ENCODE measurements around the gene RASGEF1C.

The RASGEF1C gene

GRCh38 chr5:180116077-180116999, 92.7 kb downstream of the RASGEF1C start:
- no peaks in the 10 kb centered on the region for H3K9me3 ChIP-seq (ENCODE audit: insufficient read depth, low read length)
- no peaks in the 10 kb centered on the region for H3F3A ChIP-seq (ENCODE audit: insufficient read depth)
- H3K4me2 ChIP-seq (ENCODE audit: low read depth, low read length, poor library complexity, severe bottlenecking), result no peak overlapping the region
- no peak for TF ChIP-seq CTCF (IDR thresholded peaks at IDR 0.05; ENCODE audit: insufficient read depth, low read length, poor library complexity, severe bottlenecking)
- no peak for TF ChIP-seq EZH2phosphoT487 (conservative IDR thresholded peaks at IDR 0.05; ENCODE audit: low read length)
- H3K27me3 ChIP-seq (ENCODE audit: low read length), result no peaks in the 10 kb centered on the region
- H3K79me2 ChIP-seq (ENCODE audit: insufficient read depth, low read length), result no peaks in the 10 kb centered on the region
- H3K4me3 ChIP-seq (ENCODE audit: insufficient read depth, low read length, poor library complexity, severe bottlenecking), result no peak overlapping the region
- H3K36me3 ChIP-seq (ENCODE audit: low read length), result no peaks in the 10 kb centered on the region
- no peak overlapping the region for H3K9ac ChIP-seq (ENCODE audit: low read length)
- H3K27ac ChIP-seq (ENCODE audit: low read depth, low read length), result no peak overlapping the region
- H4K20me1 ChIP-seq (ENCODE audit: low read depth, low read length), result no peaks in the 10 kb centered on the region
- no peaks in the 10 kb centered on the region for H3K9me2 ChIP-seq (replicated peaks; ENCODE audit: insufficient read depth, low read length)
- H2AFZ ChIP-seq (ENCODE audit: low read depth, low read length, severe bottlenecking), result no peak overlapping the region

- H3K79me2 ChIP-seq (ENCODE audit: insufficient read depth, low read length), result no peaks in the 10 kb centered on the region
- no peak overlapping the region for H3K4me2 ChIP-seq (ENCODE audit: low read depth, low read length, poor library complexity, severe bottlenecking)
- no peaks in the 10 kb centered on the region for H3F3A ChIP-seq (ENCODE audit: insufficient read depth)
- no peaks in the 10 kb centered on the region for H3K27me3 ChIP-seq (ENCODE audit: low read length)
- H3K9me3 ChIP-seq (ENCODE audit: insufficient read depth, low read length), result no peaks in the 10 kb centered on the region
- H3K9me2 ChIP-seq (replicated peaks; ENCODE audit: insufficient read depth, low read length), result no peaks in the 10 kb centered on the region
- no peaks in the 10 kb centered on the region for H3K36me3 ChIP-seq (ENCODE audit: low read length)
- H2AFZ ChIP-seq (ENCODE audit: low read depth, low read length, severe bottlenecking), result no peak overlapping the region
- H3K27ac ChIP-seq (ENCODE audit: low read depth, low read length), result no peak overlapping the region
- no peaks in the 10 kb centered on the region for H4K20me1 ChIP-seq (ENCODE audit: low read depth, low read length)
- TF ChIP-seq CTCF (IDR thresholded peaks at IDR 0.05; ENCODE audit: insufficient read depth, low read length, poor library complexity, severe bottlenecking), result no peak
- H3K9ac ChIP-seq (ENCODE audit: low read length), result no peak overlapping the region
- H3K4me3 ChIP-seq (ENCODE audit: insufficient read depth, low read length, poor library complexity, severe bottlenecking), result no peak overlapping the region
These were observed 93.5 kb downstream of the RASGEF1C start for GRCh38 chr5:180115326-180116076.

- H3K27ac ChIP-seq (ENCODE audit: low read depth, low read length), result no peak overlapping the region
- H3K27me3 ChIP-seq (ENCODE audit: low read length), result no peaks in the 10 kb centered on the region
- TF ChIP-seq CTCF (IDR thresholded peaks at IDR 0.05; ENCODE audit: insufficient read depth, low read length, poor library complexity, severe bottlenecking), result no peak
- no peaks in the 10 kb centered on the region for H3F3A ChIP-seq (ENCODE audit: insufficient read depth)
- no peaks in the 10 kb centered on the region for H3K36me3 ChIP-seq (ENCODE audit: low read length)
- no peaks in the 10 kb centered on the region for H3K79me2 ChIP-seq (ENCODE audit: insufficient read depth, low read length)
- H3K4me2 ChIP-seq (ENCODE audit: low read depth, low read length, poor library complexity, severe bottlenecking), result no peak overlapping the region
- H3K9me2 ChIP-seq (replicated peaks; ENCODE audit: insufficient read depth, low read length), result no peaks in the 10 kb centered on the region
- H2AFZ ChIP-seq (ENCODE audit: low read depth, low read length, severe bottlenecking), result no peak overlapping the region
- no peaks in the 10 kb centered on the region for H4K20me1 ChIP-seq (ENCODE audit: low read depth, low read length)
- H3K4me3 ChIP-seq (ENCODE audit: insufficient read depth, low read length, poor library complexity, severe bottlenecking), result no peak overlapping the region
- H3K9me3 ChIP-seq (ENCODE audit: insufficient read depth, low read length), result no peaks in the 10 kb centered on the region
- no peak overlapping the region for H3K9ac ChIP-seq (ENCODE audit: low read length)
These were observed 94.6 kb downstream of the RASGEF1C start for GRCh38 chr5:180114304-180115003.
